ENCODE data around the gene RBM7. TPM values are rescaled to one million over a fixed set of nuclear protein-coding genes. Genes with fewer than 3 reads are reported as not detected.

RBM7 gene
- total RNA-seq, 1 donor from 2014 or later: 20.5 TPM

DNA sequence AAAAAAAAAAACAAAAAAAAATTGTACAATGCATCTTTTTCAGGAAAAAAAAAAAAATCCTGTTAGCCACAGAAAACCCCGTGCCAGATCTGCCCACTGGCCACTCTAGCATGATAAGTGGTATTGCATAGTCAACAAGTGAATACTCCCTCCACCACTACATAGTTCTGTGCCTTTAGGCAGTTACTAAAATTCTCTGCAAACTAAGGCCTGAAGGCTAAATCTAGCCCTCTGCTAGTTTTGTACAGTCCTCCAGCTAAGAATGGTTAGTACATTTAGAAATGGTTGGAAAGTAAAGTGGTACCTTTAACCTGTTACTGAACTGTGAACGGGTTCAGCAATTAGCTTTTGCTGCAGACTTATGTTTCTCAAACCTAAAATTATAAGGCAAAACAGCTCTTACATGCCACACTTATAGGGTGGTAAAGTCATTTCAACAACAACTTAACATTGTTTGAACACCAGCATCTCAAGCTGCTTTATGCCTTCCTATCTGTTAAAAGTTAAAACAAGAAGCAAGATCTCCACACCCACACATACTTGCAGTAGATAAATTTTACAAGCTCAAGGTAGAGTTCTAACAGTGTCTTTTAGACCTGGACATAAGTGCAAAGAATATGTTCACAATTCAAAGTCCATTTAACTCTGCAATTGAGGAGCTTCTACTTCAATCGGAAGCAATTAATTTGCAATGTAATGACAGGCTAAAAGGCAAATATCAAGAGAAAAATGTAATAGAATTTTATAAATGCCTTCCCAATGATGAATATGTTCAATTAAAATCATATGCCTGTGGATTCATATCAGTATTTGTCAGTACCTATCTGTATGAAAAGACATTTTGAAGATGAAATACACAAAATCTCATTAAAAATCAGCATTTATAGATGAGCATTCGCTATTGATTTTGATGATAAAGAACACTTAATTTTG, 7.5 kb upstream of the RBM7 start:
- no peak for ATAC-seq (ENCODE audit: poor library complexity)
- no peak for DNase-seq
- intact Hi-C loops (cut with DNase I): loop anchor here (10.0 kb wide), 1 partner anchor 108 kb away; no protein-coding TSS in a partner anchor

DNA sequence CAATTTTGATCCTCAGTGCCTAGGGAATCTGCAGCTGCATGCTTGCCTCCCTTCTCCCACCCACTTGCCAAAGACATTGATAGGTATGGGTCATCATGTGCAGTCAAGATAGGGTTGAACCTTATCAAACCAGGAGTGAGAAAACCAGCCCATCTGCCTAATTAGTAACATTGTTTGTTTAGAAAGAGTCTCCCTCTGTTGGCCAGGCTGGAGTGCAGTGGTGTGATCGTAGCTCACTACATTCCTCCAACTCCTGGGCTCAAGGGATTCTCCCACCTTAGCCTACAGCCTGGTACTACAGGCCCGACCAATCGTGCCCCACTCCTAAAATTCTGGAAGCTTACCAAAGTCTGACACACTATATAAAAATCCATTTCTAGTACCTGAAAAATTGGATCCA, 4.7 kb upstream of the RBM7 start:
- no peak for ATAC-seq (ENCODE audit: poor library complexity)
- no peak for DNase-seq
- intact Hi-C loops (cut with DNase I): loop anchor here (10.0 kb wide), 1 partner anchor 111 kb away; no protein-coding TSS in a partner anchor

DNA sequence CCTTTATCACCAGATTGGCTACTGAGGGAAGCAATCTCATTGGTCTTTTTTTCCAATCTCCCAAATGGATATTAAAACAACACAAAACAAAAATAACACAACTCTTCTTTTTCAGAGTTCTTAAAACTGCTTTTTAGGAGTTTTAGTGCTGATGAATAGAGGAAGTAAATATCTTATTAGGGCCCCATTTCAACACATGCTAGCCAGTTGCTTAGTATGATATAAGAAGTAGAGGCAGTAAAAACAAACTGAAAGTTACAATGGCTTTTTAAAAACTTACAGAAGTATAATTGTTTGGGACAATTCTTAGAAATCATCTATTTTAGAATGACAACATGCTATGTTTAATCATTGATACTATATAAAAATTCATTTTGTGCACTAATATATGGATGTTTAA, 3.5 kb upstream of the RBM7 start:
- DNase-seq (no peak), ATAC-seq (ENCODE audit: poor library complexity) (no peak)
- intact Hi-C loops (cut with DNase I): loop anchor here (10.0 kb wide), 1 partner anchor 112 kb away; no protein-coding TSS in a partner anchor

DNA sequence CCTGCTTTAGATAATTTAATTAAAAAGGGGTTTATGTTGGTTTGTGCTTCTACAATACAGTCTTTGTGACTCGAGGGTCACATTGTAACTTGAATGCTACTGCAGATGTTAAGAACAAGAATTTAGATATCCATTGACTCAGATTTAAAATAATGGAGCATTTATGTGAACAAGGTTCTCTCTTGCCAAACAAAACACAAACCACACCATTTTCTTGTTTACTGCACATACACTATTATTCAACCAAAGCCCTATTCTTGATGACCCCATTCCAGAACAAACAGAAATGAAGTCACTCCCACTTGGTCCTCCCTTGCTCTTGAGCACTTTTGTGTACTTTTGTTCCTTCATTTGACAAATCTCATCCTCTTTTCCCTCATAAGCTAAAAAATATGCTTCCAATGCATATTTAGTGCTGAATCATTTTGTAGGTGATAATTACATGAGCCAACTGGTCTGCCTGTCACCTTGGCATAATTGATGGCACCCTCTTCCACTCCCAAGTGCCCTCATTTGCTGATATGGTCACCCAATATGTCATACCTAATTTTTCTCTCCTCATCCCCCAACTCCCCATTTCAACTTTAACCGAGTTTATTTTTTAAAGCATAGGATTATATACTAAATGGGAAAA, 3.0 kb upstream of the RBM7 start:
- no peak for DNase-seq
- intact Hi-C loops (cut with DNase I): loop anchor here (10.0 kb wide), 1 partner anchor 113 kb away; no protein-coding TSS in a partner anchor
- no peak for ATAC-seq (ENCODE audit: poor library complexity)

DNA sequence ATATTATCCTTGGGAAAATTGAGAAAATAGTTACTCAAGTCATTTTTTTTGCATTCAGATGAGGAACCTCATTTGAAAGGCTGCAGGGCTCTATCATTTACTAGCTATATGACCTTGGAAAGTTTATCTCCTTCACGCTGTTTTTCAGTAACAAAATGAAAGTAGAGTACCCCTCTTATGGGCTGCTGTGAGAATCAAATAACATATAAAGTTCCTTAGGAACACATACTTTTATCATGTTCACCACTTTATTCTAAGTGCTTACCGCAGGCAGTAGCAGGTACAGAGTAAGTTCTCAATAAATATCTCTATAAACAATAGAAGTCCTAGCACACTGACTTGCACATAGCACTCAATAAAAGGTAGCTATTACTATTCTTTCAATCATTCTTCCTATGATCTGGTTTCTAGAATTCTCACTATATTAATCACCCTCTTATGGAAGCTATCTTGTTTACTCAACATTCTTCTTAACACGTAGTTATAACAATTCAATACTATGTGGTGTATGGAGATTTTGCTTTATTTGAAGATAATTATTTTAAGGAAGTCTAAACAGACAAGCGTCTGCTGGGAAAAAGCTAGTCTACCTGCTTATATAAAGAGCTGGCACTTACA, 2.1 kb upstream of the RBM7 start:
- DNase-seq: no peak
- intact Hi-C loops (cut with DNase I): loop anchor here (10.0 kb wide), 1 partner anchor 114 kb away; no protein-coding TSS in a partner anchor

DNA sequence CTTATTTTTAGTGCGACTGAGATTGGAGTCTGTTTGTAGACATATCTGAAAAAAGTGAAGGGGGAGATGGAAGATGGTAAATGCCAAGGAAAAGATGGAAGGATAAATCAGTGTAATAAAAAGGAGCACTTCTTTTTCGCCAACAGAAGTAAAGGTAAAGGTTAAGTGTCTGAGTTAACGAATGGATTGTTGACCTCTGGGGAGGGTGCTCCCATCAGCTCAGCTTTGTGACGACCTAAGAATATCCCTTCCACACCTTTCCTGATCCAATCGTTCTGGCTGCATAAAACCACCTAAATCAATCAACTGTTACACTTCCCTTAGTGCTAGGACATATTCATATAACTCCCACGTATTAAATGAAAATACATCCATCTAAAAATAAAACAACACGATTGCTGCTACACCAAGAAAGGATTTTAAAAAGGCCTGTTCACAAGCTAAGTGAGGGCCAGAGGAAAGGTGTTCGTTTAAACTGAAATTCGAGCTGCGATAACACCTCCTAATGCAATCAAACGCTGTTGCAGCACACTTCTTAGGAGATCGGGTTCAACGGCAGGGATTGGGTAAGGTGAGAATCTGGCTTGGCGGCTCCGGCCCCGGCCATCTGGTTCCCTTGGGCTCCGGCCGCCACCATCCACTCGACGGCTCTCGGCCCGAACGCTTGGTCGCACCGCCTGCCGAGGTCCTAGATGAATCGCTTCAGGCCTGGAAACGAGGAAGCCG, 813 bp upstream of the RBM7 start:
- intact Hi-C loops (cut with DNase I): loop anchor here (10.0 kb wide), 1 partner anchor 115 kb away; no protein-coding TSS in a partner anchor
- ATAC-seq (ENCODE audit: poor library complexity) (peak; percentile 69), DNase-seq (peak; percentile 81)

More for the DNA sequence above, 2.1 kb upstream of the RBM7 start:
- no peak for ATAC-seq (ENCODE audit: poor library complexity)

DNA sequence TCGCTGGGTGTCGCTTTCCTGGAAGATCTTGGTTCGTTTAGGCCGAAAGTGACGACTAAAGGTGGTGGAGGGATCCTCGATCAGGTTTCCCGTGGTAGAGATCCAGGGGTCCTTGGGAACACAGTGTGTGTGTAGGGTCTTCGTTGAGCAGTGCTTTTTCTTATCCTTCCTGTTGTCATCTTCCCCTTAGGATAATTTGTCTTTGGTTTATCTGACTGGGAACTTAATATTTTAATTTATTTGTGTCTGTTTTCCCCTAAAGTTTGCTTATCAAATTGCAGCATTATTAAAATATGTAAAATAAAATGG, 403 bp downstream of the RBM7 start:
- DNase-seq (no peak), ATAC-seq (ENCODE audit: poor library complexity) (no peak)
- intact Hi-C loops (cut with DNase I): no loop called here

DNA sequence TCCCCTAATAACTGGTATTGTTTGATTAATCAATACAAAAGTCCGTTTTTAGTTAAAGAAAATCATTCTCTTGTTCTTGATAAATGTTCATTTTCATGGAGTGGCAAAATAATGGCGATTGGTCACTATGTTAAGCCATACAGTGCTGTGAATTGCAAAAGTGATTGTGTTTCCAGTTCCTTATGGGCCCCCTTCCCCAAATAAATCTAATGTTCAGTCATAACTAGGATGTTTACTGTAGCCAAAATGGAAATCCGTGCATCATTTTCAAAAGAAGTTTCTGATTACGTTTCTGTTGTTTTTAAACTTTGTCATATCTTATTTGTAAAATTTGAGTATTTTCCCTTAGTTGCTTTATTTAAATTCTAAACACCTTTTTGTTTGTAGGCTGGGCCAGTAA, 845 bp downstream of the RBM7 start:
- intact Hi-C loops (cut with DNase I): no loop called here
- ATAC-seq (ENCODE audit: poor library complexity): no peak
- no peak for DNase-seq

DNA sequence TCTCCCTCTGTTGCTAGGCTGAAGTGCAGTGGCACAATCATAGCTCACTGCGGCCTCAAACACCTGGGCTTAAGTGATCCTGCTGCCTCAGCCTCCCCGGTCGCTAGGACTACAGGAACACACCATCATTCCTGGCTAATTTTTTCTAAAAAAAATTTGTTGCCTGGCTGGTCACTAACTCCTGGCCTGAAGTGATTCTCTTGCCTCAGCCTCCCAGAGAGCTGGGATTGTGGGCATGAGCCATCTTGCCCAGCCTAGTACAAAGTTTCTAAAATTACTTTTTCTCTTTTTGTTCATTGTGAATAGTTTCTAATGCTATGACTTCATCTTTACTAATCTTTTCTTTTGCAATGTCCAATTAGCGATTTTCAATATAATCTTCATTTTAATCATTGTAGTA, 12.5 kb downstream of the RBM7 start:
- no peak for ATAC-seq (ENCODE audit: poor library complexity)
- DNase-seq: no peak
- intact Hi-C loops (cut with DNase I): no loop called here

DNA sequence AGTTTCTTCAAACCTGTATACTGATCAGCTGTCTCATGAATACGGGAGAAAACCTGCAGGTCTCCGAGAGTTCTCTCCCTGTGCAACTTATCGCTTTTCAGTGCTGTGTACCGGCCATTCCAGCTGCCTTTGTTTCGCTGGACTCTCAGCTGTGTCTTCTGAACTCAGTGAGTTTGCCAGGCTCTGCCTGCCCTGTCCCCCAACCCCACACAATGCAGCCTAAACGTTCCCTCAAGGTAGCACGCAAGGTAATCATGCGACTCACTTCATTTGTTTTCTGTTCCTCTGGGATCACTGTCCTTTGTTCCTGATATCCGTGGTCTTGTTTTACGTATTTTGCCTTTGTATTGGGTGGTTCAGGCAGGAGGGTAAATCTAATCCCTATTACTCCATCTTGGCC, 13.5 kb downstream of the RBM7 start:
- no peak for ATAC-seq (ENCODE audit: poor library complexity)
- DNase-seq: no peak
- intact Hi-C loops (cut with DNase I): no loop called here

DNA sequence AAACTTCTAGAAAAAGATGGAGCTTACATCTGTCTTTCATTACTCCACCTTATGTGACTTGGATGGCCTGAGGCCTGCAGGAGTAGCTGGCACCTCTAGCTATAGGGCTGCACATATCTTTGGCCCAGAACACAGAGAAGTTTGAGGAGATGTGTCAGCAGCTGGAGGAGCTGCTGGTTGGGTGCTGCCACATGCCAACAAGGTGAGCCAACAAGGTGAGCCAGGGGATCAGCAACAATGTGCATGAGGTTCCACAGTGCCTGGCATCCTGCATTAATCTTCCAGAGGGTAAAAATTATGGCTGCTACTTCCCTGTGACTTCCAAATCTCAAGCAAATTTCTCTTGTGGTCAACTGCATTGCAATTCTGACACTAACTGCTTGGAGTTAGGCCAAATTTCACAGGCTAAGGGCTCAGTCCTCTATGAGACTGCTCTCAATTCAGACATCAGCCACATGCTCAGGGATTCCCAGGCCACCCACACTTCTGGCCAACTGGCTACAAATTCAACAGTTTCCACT, 16.0 kb downstream of the RBM7 start:
- DNase-seq: no peak
- intact Hi-C loops (cut with DNase I): no loop called here
- ATAC-seq (ENCODE audit: poor library complexity): peak; percentile 58

DNA sequence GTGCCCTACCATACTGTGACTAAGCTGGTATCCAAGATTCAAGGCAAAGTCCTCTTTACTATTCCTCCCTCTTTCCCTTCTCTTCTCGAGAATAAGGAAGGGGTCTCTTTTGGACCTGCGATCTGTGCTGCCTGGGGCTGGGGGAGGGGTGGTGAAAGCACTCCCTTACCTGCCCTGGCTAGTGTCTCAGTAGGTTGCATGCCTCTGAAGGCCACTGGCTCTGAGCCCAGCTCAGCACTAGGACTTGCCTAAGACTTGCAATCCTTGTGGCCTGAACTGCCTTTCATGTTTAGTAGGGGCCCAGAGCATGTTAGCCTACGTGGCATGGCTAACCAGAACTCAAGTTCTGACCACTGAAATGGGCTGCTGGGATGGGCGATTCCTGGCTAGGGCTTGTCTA, 25.8 kb downstream of the RBM7 start:
- DNase-seq: no peak
- ATAC-seq (ENCODE audit: poor library complexity): no peak
- intact Hi-C loops (cut with DNase I): no loop called here

DNA sequence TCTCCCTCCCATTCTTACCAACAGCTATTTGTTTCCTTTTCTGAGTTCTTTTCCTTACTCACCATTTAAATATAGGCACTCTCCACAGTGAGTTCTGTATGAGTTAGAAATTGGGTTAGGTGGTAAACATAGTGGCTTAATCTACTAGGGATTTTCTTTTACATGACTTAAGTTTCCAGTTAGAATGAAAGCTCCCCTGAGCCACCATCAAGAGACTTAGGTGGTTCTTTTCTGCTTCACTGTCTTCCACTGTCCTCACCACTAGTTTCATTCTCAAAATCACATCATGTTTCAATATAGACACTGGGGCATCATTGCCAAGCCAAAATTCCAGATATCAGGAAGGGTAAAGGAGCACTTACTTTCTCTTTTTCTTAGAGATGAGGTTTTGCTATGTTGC, 29.8 kb downstream of the RBM7 start:
- no peak for DNase-seq
- no peak for ATAC-seq (ENCODE audit: poor library complexity)
- intact Hi-C loops (cut with DNase I): no loop called here

DNA sequence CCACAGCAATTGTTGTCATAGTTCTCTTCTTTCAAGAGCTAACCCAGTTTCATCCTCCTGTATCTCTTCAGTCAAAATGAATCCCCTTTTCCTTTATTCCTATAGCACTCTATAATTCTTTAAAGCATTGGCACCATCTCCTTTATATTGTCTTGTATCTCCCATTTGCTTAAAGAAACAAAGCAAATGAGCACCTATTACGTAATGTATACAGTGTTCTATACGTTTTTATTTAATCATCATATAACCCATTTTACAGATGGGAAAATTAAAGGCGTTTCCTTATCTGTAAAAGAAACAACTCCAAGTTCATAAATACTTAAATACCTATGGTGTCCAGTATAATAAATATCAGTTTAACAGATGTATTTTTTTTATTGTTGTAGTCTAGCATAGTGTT, 32.4 kb downstream of the RBM7 start:
- ATAC-seq (ENCODE audit: poor library complexity) (no peak), DNase-seq (no peak)
- intact Hi-C loops (cut with DNase I): no loop called here

DNA sequence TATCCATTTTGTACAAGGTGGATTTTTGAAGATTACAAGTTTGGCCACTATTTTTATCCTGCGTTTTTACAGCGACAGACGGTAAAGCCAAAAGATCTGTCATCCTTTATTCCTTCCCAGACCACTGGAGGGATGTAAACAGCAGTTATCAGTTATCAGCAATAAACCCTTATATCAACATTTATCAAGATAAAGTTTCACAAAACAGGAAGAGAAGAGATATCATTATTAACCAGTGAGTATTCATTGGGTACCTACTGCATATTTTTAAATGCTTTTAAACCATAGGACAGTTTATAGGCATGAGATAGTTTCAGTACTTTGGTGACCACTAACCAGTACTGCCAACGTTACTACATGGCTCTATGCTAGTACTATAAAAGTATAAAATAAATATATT, 32.9 kb downstream of the RBM7 start:
- ATAC-seq (ENCODE audit: poor library complexity) (no peak), DNase-seq (no peak)
- intact Hi-C loops (cut with DNase I): no loop called here

DNA sequence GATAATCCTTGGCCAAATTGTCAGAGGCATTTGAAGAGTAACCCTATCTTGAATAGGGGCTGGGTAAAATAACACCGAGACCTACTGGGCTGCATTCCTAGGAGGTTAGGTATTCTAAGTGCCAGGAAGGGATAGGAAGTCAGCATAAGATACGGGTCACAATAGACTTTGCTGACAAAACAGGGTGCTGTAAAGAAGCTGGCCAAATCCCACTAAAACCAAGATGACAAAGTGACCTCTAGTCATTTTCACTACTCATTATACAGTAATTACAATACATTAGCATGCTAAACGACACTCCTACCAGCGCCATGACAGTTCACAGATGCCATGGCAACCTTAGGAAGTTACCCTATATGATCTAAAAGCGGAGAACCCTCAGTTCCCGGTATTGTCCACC, 37.8 kb downstream of the RBM7 start:
- ATAC-seq (ENCODE audit: poor library complexity) (no peak), DNase-seq (no peak)
- intact Hi-C loops (cut with DNase I): no loop called here

DNA sequence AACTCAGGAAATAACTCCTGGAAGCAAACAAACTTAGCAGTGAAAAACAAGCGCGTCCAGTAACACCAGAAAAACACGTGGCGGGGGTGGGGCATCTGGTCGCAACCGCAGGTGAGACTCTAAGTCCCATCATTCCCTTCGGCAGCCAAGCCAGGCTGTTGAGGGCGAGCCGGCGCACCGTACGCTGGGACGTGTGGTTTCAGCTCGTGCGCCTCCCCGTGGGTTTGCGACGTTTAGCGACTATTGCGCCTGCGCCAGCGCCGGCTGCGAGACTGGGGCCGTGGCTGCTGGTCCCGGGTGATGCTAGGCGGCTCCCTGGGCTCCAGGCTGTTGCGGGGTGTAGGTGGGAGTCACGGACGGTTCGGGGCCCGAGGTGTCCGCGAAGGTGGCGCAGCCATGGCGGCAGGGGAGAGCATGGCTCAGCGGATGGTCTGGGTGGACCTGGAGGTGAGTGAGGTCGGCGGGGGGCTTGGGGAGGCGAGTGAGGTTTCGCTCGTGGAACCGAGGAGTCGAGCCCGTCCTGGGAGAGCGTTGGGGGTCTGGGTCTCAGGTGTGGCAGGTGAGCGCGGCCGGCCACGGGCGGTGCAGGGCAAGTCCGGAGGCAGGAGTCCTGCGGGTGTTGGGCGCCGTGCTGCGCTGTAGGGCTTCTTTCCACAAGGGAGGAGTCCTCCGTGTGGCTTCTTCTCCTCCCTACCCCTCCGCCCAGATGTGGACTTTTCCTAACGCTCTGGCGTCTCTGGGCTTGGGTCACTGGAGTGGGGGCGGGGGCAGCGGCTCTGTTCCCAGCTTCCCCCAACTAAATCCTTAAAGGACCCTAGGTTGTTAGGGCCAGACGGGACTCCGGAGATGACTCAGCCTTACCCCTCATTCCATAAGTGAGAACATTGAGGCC, 39.0 kb downstream of the RBM7 start, which contains the start of gene REXO2:
TSS of gene REXO2 (plus strand) at position 239 of the 892 bp plus-strand sequence. CDS start at position 301, 62 bp downstream.
- intact Hi-C loops (cut with DNase I): no loop called here
- ATAC-seq (ENCODE audit: poor library complexity) (peak; percentile 99), DNase-seq (peak; percentile 98)
